Measurements from ENCODE around the gene RACK1.
A peak's percentile ranks its signal among the peaks of the same experiment; 100 is the strongest.
"Not testable (repeated sequence)": the region's sequence is repeated elsewhere in the genome, so short reads cannot be mapped to it uniquely, and the experiment has no call there.

RACK1 gene

GRCh38 chr5:181281077-181281983 is 37.6 kb upstream of the RACK1 start:
- Histone ChIP-seq H3K9ac (ENCODE audit: low read length) (no peak overlapping the region), H3F3A (ENCODE audit: insufficient read depth, low read length) (no peaks in the 10 kb centered on the region), H3K4me2 (ENCODE audit: low read depth, low read length) (no peak overlapping the region), H4K20me1 (ENCODE audit: insufficient read depth, low read length) (no peaks in the 10 kb centered on the region), H3K4me1 (ENCODE audit: low read length) (no peaks in the 10 kb centered on the region), H3K27ac (ENCODE audit: low read length) (no peak overlapping the region), H3K4me3 (ENCODE audit: low read length) (no peak overlapping the region), H3K27me3 (replicated peaks; ENCODE audit: insufficient read depth, low read length) (peaks cover 27% of the 10 kb centered on the region), H3K9me3 (replicated peaks; ENCODE audit: insufficient read depth, low read length) (no peaks in the 10 kb centered on the region), H3K79me2 (ENCODE audit: low read length) (no peaks in the 10 kb centered on the region), H3K9me2 (replicated peaks; ENCODE audit: insufficient read depth, low read length) (no peaks in the 10 kb centered on the region), H2AFZ (ENCODE audit: low read length) (no peak overlapping the region), H3K36me3 (replicated peaks; ENCODE audit: insufficient read depth, low read length) (no peaks in the 10 kb centered on the region)
- no peak for DNase-seq
- TF ChIP-seq EZH2 (optimal IDR thresholded peaks at IDR 0.05; ENCODE audit: low read depth, low read length) (no peak), EZH2phosphoT487 (IDR thresholded peaks at IDR 0.05; ENCODE audit: low read length) (no peak)
- TF ChIP-seq, protein P1, sequence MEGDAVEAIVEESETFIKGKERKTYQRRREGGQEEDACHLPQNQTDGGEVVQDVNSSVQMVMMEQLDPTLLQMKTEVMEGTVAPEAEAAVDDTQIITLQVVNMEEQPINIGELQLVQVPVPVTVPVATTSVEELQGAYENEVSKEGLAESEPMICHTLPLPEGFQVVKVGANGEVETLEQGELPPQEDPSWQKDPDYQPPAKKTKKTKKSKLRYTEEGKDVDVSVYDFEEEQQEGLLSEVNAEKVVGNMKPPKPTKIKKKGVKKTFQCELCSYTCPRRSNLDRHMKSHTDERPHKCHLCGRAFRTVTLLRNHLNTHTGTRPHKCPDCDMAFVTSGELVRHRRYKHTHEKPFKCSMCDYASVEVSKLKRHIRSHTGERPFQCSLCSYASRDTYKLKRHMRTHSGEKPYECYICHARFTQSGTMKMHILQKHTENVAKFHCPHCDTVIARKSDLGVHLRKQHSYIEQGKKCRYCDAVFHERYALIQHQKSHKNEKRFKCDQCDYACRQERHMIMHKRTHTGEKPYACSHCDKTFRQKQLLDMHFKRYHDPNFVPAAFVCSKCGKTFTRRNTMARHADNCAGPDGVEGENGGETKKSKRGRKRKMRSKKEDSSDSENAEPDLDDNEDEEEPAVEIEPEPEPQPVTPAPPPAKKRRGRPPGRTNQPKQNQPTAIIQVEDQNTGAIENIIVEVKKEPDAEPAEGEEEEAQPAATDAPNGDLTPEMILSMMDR (IDR thresholded peaks at IDR 0.05; ENCODE audit: low read length) = no peak

DNA sequence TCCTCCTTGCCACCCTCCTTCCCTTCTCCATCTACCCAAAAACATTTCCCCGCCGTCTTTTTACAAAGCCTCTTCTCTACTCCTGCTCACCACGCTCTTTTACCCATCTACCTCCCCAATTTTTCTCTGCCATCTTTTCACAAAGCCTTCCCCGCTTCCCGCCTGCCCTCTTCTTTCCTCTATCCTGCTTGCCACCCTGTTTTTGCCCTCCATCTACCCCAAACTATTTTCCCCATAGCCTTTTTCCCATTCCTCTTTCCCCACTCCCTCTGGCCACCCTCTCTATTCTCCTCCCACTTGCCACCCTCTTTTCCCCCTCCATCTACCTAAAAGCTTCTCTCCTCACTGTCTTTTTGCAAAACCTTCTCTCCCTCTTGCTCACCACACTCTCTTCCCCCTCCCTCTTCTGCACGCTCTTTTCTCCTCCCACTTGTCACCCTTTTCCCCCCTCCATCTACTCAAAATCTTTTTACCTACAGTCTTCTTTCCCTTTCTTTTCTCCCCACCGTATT is 36.6 kb upstream of the RACK1 start:
- no peak overlapping the region for H3K27ac ChIP-seq (ENCODE audit: low read length)
- H3K79me2 ChIP-seq (ENCODE audit: low read length) = no peaks in the 10 kb centered on the region
- H3K9ac ChIP-seq (ENCODE audit: low read length) = no peak overlapping the region
- peaks cover 27% of the 10 kb centered on the region for H3K27me3 ChIP-seq (replicated peaks; ENCODE audit: insufficient read depth, low read length)
- no peak overlapping the region for H3K4me2 ChIP-seq (ENCODE audit: low read depth, low read length)
- H3K36me3 ChIP-seq (replicated peaks; ENCODE audit: insufficient read depth, low read length) = no peaks in the 10 kb centered on the region
- TF ChIP-seq EZH2phosphoT487 (IDR thresholded peaks at IDR 0.05; ENCODE audit: low read length) (no peak), EZH2 (optimal IDR thresholded peaks at IDR 0.05; ENCODE audit: low read depth, low read length) (no peak)
- TF ChIP-seq, protein P1 (IDR thresholded peaks at IDR 0.05; ENCODE audit: low read length) = no peak
- H3K9me2 ChIP-seq (replicated peaks; ENCODE audit: insufficient read depth, low read length) = no peaks in the 10 kb centered on the region
- H2AFZ ChIP-seq (ENCODE audit: low read length) = no peak overlapping the region
- no peaks in the 10 kb centered on the region for H3K9me3 ChIP-seq (replicated peaks; ENCODE audit: insufficient read depth, low read length)
- H4K20me1 ChIP-seq (ENCODE audit: insufficient read depth, low read length) = no peaks in the 10 kb centered on the region
- DNase-seq = no peak
- H3K4me3 ChIP-seq (ENCODE audit: low read length) = no peak overlapping the region
- no peaks in the 10 kb centered on the region for H3F3A ChIP-seq (ENCODE audit: insufficient read depth, low read length)
- no peaks in the 10 kb centered on the region for H3K4me1 ChIP-seq (ENCODE audit: low read length)

DNA sequence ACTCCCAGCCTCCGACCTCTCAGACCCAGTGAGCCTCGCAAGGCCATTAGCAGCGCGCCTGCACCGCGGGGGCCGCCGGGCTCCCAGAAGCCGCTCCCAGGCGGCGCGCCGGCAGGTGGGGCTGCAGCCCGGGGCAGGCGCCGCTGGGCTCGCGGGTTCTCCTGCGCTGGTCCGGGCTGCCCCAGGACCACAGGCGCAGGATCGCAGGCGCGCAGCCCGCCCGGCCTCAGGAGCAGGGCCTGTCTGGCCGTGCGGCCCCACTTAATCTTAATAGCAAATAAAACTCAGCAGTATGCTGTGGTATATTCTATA is 29.7 kb upstream of the RACK1 start:
- H3K9me2 ChIP-seq (replicated peaks; ENCODE audit: insufficient read depth, low read length); H3K9me3 ChIP-seq (replicated peaks; ENCODE audit: insufficient read depth, low read length); H4K20me1 ChIP-seq (ENCODE audit: insufficient read depth, low read length); DNase-seq; H3K4me1 ChIP-seq (ENCODE audit: low read length); H3K4me2 ChIP-seq (ENCODE audit: low read depth, low read length); H2AFZ ChIP-seq (ENCODE audit: low read length); H3F3A ChIP-seq (ENCODE audit: insufficient read depth, low read length); H3K27me3 ChIP-seq (replicated peaks; ENCODE audit: insufficient read depth, low read length); H3K79me2 ChIP-seq (ENCODE audit: low read length); H3K4me3 ChIP-seq (ENCODE audit: low read length); H3K9ac ChIP-seq (ENCODE audit: low read length); H3K27ac ChIP-seq (ENCODE audit: low read length); H3K36me3 ChIP-seq (replicated peaks; ENCODE audit: insufficient read depth, low read length): not testable (repeated sequence)
- TF ChIP-seq, protein P1 (IDR thresholded peaks at IDR 0.05; ENCODE audit: low read length) = peak; percentile 13; the same call in 1 of the 2 replicates

All from MM.1S (cell line).